Left lung (tissue), 10 donors: ENCODE results near the gene HERC4. TPM values are rescaled to one million over a fixed set of nuclear protein-coding genes. Genes with fewer than 3 reads are reported as not detected.
A peak's percentile ranks its signal among the peaks of the same experiment; 100 is the strongest.

Source experiments
- ATAC-seq: fragments of 200-7000 bp; cut with Tn5 transposase; one replicate; pipeline ENCODE4 v1.9.1; 2020; ENCODE audit warnings: moderate library complexity
- DNase-seq, 4 donors: peaks; one replicate each; pipeline ENCODE4 v3.0.0-alpha.2; 2013 to 2020
- H3K27ac ChIP-seq, 2 donors: fragments of 200-600 bp; sonication (generic) in 1 of 2; one replicate each; pipeline versions ENCODE4 v1.5.0 to v1.8.0; 2020 to 2021
- H3K27me3 ChIP-seq, 2 donors: fragments of 200-600 bp; sonication (generic) in 1 of 2; one replicate each; pipeline versions ENCODE4 v1.5.0 to v1.8.0; 2020 to 2021
- H3K36me3 ChIP-seq, 2 donors: fragments of 200-600 bp; sonication (generic) in 1 of 2; one replicate each; pipeline versions ENCODE4 v1.5.0 to v1.8.0; 2020 to 2021
- H3K4me1 ChIP-seq, 2 donors: fragments of 200-600 bp; one replicate each; pipeline ENCODE4 v1.8.0; 2021
- H3K4me3 ChIP-seq, 2 donors: fragments of 200-600 bp; sonication (generic) in 1 of 2; one replicate each; pipeline versions ENCODE4 v1.5.0 to v1.8.0; 2020 to 2021; ENCODE audit warnings: mild to moderate bottlenecking in 1 of 2
- H3K9me3 ChIP-seq, 2 donors: fragments of 200-600 bp; sonication (generic) in 1 of 2; one replicate each; pipeline versions ENCODE4 v1.5.0 to v1.8.0; 2020 to 2021
- intact Hi-C, 2 donors: fragments of 100-400 bp; cut with DNase I; formaldehyde crosslinking; loops; one replicate each; pipeline versions ENCODE4 v1.11.2 to v1.14.2; 2022
- polyA plus RNA-seq, 6 donors: library from polyadenylated mRNA; unstranded; fragments of 120-200 nt; gene quantifications; one replicate each; pipeline ENCODE4 v1.2.1, GENCODE V29; 2013; ENCODE audit not compliant: insufficient read length in 6 of 6
- total RNA-seq, 2 donors: library from RNA; stranded (reverse); fragmentation: NEBNext Ultra II Directional; extraction: Animal tissue kit (Norgen Biotek cat#: 25700); gene quantifications; one replicate each; pipeline ENCODE4 v1.2.1, GENCODE V29; 2021
- TF ChIP-seq, protein P1 (sequence below), 2 donors: fragments of 200-600 bp; sonication (generic) in 1 of 2; IDR thresholded peaks; one replicate each; pipeline versions ENCODE4 v1.5.0 to v1.8.0; 2021; ENCODE audit warnings: antibody characterized with exemption in 2 of 2
- donor health status: DM: no; HTN: yes; CAD: no.
- donor health status: DM: no; HTN: no; CAD: no.

The HERC4 gene
- total and polyA plus RNA-seq, 8 donors, result 51.5 to 65.7 (median 61.1) TPM

DNA sequence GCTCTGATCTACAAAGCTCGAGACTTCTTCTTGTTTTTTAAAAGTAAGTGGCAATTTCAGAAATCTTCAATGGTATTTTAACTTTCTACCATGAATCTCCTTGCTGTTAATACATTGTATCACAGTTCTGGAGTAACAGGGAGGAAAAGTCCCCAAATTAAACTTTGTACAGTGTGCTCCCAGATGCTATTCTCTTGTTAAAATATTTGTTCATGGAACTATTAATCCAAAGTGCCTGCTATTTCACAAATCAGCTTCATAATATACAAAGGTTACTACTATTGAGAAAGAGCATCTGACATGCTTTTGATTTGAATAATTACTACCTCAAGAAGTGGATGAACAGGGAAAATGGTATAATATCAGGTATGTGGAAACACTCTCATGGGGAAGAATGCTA, 154.0 kb downstream of the HERC4 start:
- Histone ChIP-seq H3K36me3 (peaks cover 0 to 60% of the 10 kb centered on the region in 2 donors), H3K4me3 (no peak overlapping the region), H3K4me1 (no peaks in the 10 kb centered on the region), H3K27ac (no peak overlapping the region), H3K27me3 (no peaks in the 10 kb centered on the region), H3K9me3 (no peaks in the 10 kb centered on the region)
- TF ChIP-seq, protein P1, sequence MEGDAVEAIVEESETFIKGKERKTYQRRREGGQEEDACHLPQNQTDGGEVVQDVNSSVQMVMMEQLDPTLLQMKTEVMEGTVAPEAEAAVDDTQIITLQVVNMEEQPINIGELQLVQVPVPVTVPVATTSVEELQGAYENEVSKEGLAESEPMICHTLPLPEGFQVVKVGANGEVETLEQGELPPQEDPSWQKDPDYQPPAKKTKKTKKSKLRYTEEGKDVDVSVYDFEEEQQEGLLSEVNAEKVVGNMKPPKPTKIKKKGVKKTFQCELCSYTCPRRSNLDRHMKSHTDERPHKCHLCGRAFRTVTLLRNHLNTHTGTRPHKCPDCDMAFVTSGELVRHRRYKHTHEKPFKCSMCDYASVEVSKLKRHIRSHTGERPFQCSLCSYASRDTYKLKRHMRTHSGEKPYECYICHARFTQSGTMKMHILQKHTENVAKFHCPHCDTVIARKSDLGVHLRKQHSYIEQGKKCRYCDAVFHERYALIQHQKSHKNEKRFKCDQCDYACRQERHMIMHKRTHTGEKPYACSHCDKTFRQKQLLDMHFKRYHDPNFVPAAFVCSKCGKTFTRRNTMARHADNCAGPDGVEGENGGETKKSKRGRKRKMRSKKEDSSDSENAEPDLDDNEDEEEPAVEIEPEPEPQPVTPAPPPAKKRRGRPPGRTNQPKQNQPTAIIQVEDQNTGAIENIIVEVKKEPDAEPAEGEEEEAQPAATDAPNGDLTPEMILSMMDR (IDR thresholded peaks at IDR 0.05), result no peak
- intact Hi-C loops, result no loop called here
- ATAC-seq (no peak), DNase-seq (no peak)

DNA sequence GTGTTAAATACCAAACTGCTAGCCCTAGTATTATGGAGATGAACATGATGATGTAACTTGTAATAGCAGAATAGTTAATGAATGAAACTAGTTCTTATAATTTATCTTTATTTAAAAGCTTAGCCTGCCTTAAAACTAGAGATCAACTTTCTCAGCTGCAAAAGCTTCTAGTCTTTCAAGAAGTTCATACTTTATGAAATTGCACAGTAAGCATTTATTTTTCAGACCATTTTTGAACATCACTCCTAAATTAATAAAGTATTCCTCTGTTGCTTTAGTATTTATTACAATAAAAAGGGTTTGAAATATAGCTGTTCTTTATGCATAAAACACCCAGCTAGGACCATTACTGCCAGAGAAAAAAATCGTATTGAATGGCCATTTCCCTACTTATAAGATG, 157.4 kb downstream of the HERC4 start:
- H3K27me3 ChIP-seq, result no peaks in the 10 kb centered on the region
- peaks cover 0 to 69% of the 10 kb centered on the region in 2 donors for H3K36me3 ChIP-seq
- DNase-seq (no peak), ATAC-seq (no peak)
- intact Hi-C loops, result no loop called here
- H3K27ac ChIP-seq, result no peak overlapping the region
- H3K4me1 ChIP-seq, result no peaks in the 10 kb centered on the region
- no peaks in the 10 kb centered on the region for H3K9me3 ChIP-seq
- H3K4me3 ChIP-seq, result no peak overlapping the region
- TF ChIP-seq, protein P1 (IDR thresholded peaks at IDR 0.05), result no peak

DNA sequence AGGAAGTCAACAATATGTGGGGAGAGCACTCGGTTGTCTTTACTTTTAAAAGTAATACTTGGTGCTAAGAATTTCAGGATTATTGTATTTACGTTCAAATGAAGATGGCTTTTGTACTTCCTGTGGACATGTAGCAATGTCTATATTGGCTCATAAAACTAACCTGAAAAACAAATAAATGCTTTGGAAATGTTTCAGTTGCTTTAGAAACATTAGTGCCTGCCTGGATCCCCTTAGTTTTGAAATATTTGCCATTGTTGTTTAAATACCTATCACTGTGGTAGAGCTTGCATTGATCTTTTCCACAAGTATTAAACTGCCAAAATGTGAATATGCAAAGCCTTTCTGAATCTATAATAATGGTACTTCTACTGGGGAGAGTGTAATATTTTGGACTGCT, 157.9 kb downstream of the HERC4 start:
- TF ChIP-seq, protein P1 (IDR thresholded peaks at IDR 0.05), result no peak
- H3K9me3 ChIP-seq, result no peaks in the 10 kb centered on the region
- ATAC-seq, result no peak
- H3K27me3 ChIP-seq, result no peaks in the 10 kb centered on the region
- H3K4me1 ChIP-seq, result no peaks in the 10 kb centered on the region
- H3K36me3 ChIP-seq, result peaks cover 0 to 69% of the 10 kb centered on the region in 2 donors
- H3K4me3 ChIP-seq, result no peak overlapping the region
- no peak overlapping the region for H3K27ac ChIP-seq
- intact Hi-C loops, result no loop called here
- DNase-seq, result no peak

DNA sequence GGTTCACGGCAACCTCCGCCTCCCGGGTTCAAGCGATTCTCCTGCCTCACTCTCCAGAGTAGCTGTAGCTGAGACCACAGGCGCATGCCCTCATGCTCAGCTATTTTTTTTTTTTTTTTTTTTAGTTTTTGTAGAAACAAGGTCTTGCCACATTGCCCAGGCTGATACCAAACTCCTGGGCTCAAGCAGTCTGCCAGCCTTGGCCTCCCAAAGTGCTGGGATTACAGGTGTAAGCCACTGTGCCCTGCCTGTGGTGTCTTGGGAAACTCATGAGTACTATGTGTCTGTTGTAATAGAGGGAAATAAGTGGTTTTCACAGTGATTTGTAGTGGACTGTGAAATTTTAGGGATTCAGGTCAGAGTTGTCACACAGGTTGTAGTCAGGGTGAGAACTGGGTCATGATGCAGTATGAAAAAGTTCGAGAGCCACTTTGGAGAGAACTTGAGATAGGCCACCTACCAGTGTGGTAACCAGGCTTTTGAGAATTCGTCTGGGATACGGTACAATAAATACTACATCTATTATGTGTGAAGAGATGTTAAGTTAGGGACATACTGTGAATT, 160.2 kb downstream of the HERC4 start:
- Histone ChIP-seq H3K4me1 (no peaks in the 10 kb centered on the region), H3K36me3 (peaks cover 0 to 86% of the 10 kb centered on the region in 2 donors), H3K4me3 (no peak overlapping the region), H3K27me3 (no peaks in the 10 kb centered on the region), H3K27ac (no peak overlapping the region), H3K9me3 (no peaks in the 10 kb centered on the region)
- intact Hi-C loops, result no loop called here
- TF ChIP-seq, protein P1 (IDR thresholded peaks at IDR 0.05), result no peak
- DNase-seq (peak in 1 of 4 donors; percentile 10), ATAC-seq (peak; percentile 94)

DNA sequence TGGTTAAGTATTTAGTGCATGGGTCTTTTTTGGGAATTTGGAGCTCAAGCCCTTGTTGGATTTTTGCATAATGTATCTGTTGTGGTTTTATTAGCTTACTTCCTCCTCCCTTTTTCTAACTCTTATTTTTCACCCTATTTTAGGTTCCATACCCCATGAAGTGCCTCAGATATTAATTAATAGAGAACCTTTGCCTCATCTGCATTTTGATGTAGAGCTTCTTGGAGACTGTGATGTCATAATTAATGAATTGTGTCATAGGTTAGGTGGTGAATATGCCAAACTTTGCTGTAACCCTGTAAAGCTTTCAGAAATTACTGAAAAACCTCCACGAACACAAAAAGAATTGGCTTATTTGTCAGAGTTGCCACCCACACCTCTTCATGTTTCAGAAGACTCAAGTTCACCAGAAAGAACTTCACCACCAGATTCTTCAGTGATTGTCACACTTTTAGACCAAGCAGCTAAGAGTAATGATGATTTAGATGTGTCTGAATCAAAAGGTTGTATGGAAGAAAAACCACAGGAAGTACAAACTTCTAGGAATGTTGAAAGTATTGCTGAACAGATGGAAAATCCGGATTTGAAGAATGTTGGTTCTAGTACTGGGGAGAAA, 162.6 kb downstream of the HERC4 start:
- Histone ChIP-seq H3K4me1 (no peaks in the 10 kb centered on the region), H3K27me3 (no peaks in the 10 kb centered on the region), H3K4me3 (no peak overlapping the region), H3K27ac (no peak overlapping the region), H3K9me3 (no peaks in the 10 kb centered on the region), H3K36me3 (peaks cover 0 to 93% of the 10 kb centered on the region in 2 donors)
- TF ChIP-seq, protein P1 (IDR thresholded peaks at IDR 0.05), result no peak
- intact Hi-C loops, result no loop called here
- DNase-seq, result no peak
- ATAC-seq, result no peak
